Hepatocyte (in vitro differentiated cells): ENCODE data around the gene HACD2.

Source experiments
- EZH2 ChIP-seq: fragments of 200-600 bp; sonication (generic); IDR thresholded peaks from 2 replicates; pipeline ENCODE4 v1.6.1; 2016; ENCODE audit warnings: antibody characterized with exemption, mild to moderate bottlenecking, borderline replicate concordance
- EZH2phosphoT487 ChIP-seq: fragments of 200-600 bp; sonication (generic); IDR thresholded peaks from one replicate; pipeline ENCODE4 v1.6.1; 2018; ENCODE audit warnings: antibody characterized with exemption, mild to moderate bottlenecking, low read depth, moderate library complexity; ENCODE audit not compliant: unreplicated experiment, severe bottlenecking
- TF ChIP-seq, protein P1 (sequence below): fragments of 200-600 bp; sonication (generic); IDR thresholded peaks from 2 replicates; pipeline ENCODE4 v1.5.1; 2016; ENCODE audit warnings: antibody characterized with exemption, mild to moderate bottlenecking; ENCODE audit not compliant: poor library complexity

DNA sequence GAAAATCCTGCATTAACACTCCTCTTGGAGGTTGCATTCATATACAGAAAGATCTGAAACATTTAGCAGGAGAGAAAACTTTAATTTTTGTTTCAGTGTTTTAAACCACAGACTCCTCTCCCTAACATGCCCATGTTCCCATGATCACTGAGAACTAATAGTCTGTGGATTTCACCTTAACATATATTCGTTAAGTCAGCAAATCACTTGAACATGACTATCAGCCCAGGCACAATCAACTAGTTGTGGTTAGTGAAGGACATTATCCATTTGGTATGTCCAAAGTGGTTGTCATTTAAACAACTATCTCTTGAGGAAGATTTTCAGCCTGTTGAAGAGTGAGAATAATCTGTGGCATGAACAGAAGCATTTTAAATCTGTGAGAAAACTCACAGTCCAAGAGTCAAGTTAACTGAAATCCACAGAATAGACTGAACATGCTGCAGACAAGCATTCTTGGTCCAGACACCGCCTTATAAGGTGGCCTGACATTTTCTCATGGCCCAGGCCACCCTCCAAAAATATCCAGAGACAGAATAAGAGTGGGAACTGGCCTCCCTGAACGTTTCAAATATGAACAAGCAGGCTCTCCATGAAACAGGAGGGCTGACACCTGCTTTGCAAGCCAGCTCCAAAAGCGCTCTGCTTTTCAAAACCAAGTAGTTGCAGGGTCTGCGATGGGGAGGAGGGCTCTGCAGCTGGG is 96.1 kb downstream of the HACD2 start:
- TF ChIP-seq, protein P1, sequence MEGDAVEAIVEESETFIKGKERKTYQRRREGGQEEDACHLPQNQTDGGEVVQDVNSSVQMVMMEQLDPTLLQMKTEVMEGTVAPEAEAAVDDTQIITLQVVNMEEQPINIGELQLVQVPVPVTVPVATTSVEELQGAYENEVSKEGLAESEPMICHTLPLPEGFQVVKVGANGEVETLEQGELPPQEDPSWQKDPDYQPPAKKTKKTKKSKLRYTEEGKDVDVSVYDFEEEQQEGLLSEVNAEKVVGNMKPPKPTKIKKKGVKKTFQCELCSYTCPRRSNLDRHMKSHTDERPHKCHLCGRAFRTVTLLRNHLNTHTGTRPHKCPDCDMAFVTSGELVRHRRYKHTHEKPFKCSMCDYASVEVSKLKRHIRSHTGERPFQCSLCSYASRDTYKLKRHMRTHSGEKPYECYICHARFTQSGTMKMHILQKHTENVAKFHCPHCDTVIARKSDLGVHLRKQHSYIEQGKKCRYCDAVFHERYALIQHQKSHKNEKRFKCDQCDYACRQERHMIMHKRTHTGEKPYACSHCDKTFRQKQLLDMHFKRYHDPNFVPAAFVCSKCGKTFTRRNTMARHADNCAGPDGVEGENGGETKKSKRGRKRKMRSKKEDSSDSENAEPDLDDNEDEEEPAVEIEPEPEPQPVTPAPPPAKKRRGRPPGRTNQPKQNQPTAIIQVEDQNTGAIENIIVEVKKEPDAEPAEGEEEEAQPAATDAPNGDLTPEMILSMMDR: no peak
- TF ChIP-seq EZH2phosphoT487 (no peak), EZH2 (no peak)
